HL-60 (cell line): ENCODE results near the gene OR2T11.
"Not testable (repeated sequence)": the region's sequence is repeated elsewhere in the genome, so short reads cannot be mapped to it uniquely, and the experiment has no call there.

ENCODE experiments used
- DNase-seq, 2 experiments: peaks; one replicate each; pipeline ENCODE4 v3.0.0-alpha.2; 2010 to 2020; ENCODE audit warnings: low read depth in 1 of 2, low spot score in 1 of 2
- H3K27ac ChIP-seq: fragments of 250-450 bp; sonication (Bioruptor Pico); replicated peaks from 2 replicates; pipeline ENCODE4 v1.5.1; 2020; ENCODE audit warnings: mild to moderate bottlenecking, moderate library complexity
- H3K27me3 ChIP-seq: fragments of 250-450 bp; sonication (Bioruptor Pico); 2 replicates; pipeline ENCODE4 v1.5.1; 2021; ENCODE audit warnings: mild to moderate bottlenecking, moderate library complexity; ENCODE audit not compliant: insufficient read depth, poor library complexity, severe bottlenecking
- H3K4me3 ChIP-seq: replicated peaks from 2 replicates; pipeline ENCODE4 v1.5.1; 2011; ENCODE audit warnings: mild to moderate bottlenecking, control low read depth, low read length; ENCODE audit not compliant: insufficient read depth
- CTCF ChIP-seq: IDR thresholded peaks from one replicate; pipeline ENCODE4 v1.5.1; 2011; ENCODE audit warnings: low read length, control low read depth, inconsistent platforms; ENCODE audit not compliant: insufficient read depth
- GABPA ChIP-seq: IDR thresholded peaks from 2 replicates; pipeline ENCODE4 v1.6.1; 2012; ENCODE audit warnings: low read depth
- POLR2AphosphoS5 ChIP-seq: IDR thresholded peaks from 2 replicates; pipeline ENCODE4 v1.6.1; 2012; ENCODE audit warnings: low read depth
- REST ChIP-seq: IDR thresholded peaks from 2 replicates; pipeline ENCODE4 v1.6.1; 2012; ENCODE audit warnings: low read depth; ENCODE audit not compliant: insufficient replicate concordance
- SPI1 ChIP-seq: IDR thresholded peaks from 2 replicates; pipeline ENCODE4 v1.6.1; 2012; ENCODE audit warnings: low read depth, mild to moderate bottlenecking, borderline replicate concordance
- long read RNA-seq: library from polyadenylated mRNA; unstranded; transcript quantifications from one replicate; pipeline ENCODE4 v2.0.0, GENCODE V29; 2020

The OR2T11 gene
- long read RNA-seq, result 0 reads

- not testable (repeated sequence) for H3K4me3 ChIP-seq, H3K27ac ChIP-seq, DNase-seq, H3K27me3 ChIP-seq
Observed at GRCh38 chr1:248634991-248635390, at the start of gene OR2T11. OR2T11 (minus strand) TSS chr1:248635091; CDS start chr1:248627128, 7,963 bp downstream.

- Histone ChIP-seq H3K4me3 (no peak overlapping the region), H3K27me3 (no peaks in the 10 kb centered on the region), H3K27ac (no peak overlapping the region)
- DNase-seq, result no peak
- TF ChIP-seq SPI1 (no peak), REST (no peak), POLR2AphosphoS5 (no peak), GABPA (no peak)
Observed at GRCh38 chr1:248681651-248682050, 46.8 kb upstream of the OR2T11 start.

- Histone ChIP-seq H3K27ac (no peak overlapping the region), H3K4me3 (no peak overlapping the region), H3K27me3 (no peaks in the 10 kb centered on the region)
- TF ChIP-seq REST (no peak), GABPA (no peak), SPI1 (no peak), POLR2AphosphoS5 (no peak), CTCF (no peak)
- DNase-seq, result no peak
Observed at GRCh38 chr1:248670003-248670402, 35.1 kb upstream of the OR2T11 start.

- H3K27me3 ChIP-seq, H3K27ac ChIP-seq, H3K4me3 ChIP-seq: not testable (repeated sequence)
- TF ChIP-seq SPI1, result peak; percentile 85
- DNase-seq, result peak in 1 of 2 experiments; percentile 12
Observed at GRCh38 chr1:248663453-248664328, 28.8 kb upstream of the OR2T11 start.

- not testable (repeated sequence) for H3K27me3 ChIP-seq, H3K27ac ChIP-seq, H3K4me3 ChIP-seq, DNase-seq
Observed at GRCh38 chr1:248656797-248657196, 21.9 kb upstream of the OR2T11 start.

GRCh38 chr1:248655354-248655753, 20.5 kb upstream of the OR2T11 start, which contains the start of gene OR2T27:
OR2T27 (minus strand) TSS chr1:248655528; CDS start chr1:248650884, 4,644 bp downstream.
- H3K27ac ChIP-seq, H3K4me3 ChIP-seq, DNase-seq, H3K27me3 ChIP-seq: not testable (repeated sequence)

- not testable (repeated sequence) for H3K27ac ChIP-seq, H3K27me3 ChIP-seq, DNase-seq, H3K4me3 ChIP-seq
Observed at GRCh38 chr1:248648770-248649536, 14.1 kb upstream of the OR2T11 start.

GRCh38 chr1:248645178-248645577, 10.3 kb upstream of the OR2T11 start, which contains the start of gene OR2T35:
OR2T35 (minus strand) TSS chr1:248645278; CDS start chr1:248639258, 6,020 bp downstream.
- not testable (repeated sequence) for H3K27me3 ChIP-seq, H3K27ac ChIP-seq, H3K4me3 ChIP-seq, DNase-seq
